Gastroesophageal sphincter (tissue), 4 donors: Measurements from ENCODE around the gene TEX22. TPM values are rescaled to one million over a fixed set of nuclear protein-coding genes. Genes with fewer than 3 reads are reported as not detected.

ENCODE experiments used
- ATAC-seq: fragments of 150-250 bp; one replicate; pipeline ENCODE4 v1.9.1; 2016; ENCODE audit warnings: mild to moderate bottlenecking, moderate library complexity
- H3K27ac ChIP-seq, 4 donors: fragments of 200-600 bp; sonication (generic) in 3 of 4; 1 replicate in 3 of 4; 2 replicates in 1 of 4; pipeline ENCODE4 v1.5.1; 2016 to 2019
- H3K27me3 ChIP-seq: fragments of 200-600 bp; sonication (generic); one replicate; pipeline ENCODE4 v1.5.1; 2019
- H3K36me3 ChIP-seq, 2 donors: fragments of 200-600 bp; sonication (generic); one replicate each; pipeline ENCODE4 v1.5.1; 2019; ENCODE audit warnings: control low read depth in 1 of 2
- H3K4me1 ChIP-seq, 3 donors: fragments of 200-600 bp; sonication (generic); 1 replicate in 2 of 3; 2 replicates in 1 of 3; pipeline ENCODE4 v1.5.1; 2016 to 2019; ENCODE audit warnings: control low read depth in 2 of 3
- H3K4me3 ChIP-seq, 2 donors: fragments of 200-600 bp; sonication (generic); one replicate each; pipeline ENCODE4 v1.5.1; 2019; ENCODE audit warnings: mild to moderate bottlenecking in 1 of 2, moderate library complexity in 1 of 2
- H3K9me3 ChIP-seq, 3 donors: fragments of 200-600 bp; sonication (generic); one replicate each; pipeline ENCODE4 v1.5.1; 2017 to 2019; ENCODE audit warnings: control low read depth in 2 of 3
- CTCF ChIP-seq, 4 experiments: fragments of 200-600 bp in 2 of 4; fragments of 450-650 bp in 2 of 4; sonication (generic) in 1 of 4; IDR thresholded peaks; one replicate each; pipeline ENCODE4 v1.5.1; 2017 to 2019; ENCODE audit warnings: antibody characterized with exemption in 4 of 4, mild to moderate bottlenecking in 2 of 4, moderate library complexity in 2 of 4
- EP300 ChIP-seq: sonication (generic); formaldehyde crosslinking; IDR thresholded peaks from one replicate; pipeline ENCODE4 v1.6.1; 2017; ENCODE audit warnings: antibody characterized with exemption, mild to moderate bottlenecking
- POLR2A ChIP-seq, 2 donors: fragments of 450-650 bp; IDR thresholded peaks; one replicate each; pipeline ENCODE4 v1.6.1; 2017; ENCODE audit warnings: antibody characterized with exemption in 2 of 2, mild to moderate bottlenecking in 2 of 2, moderate library complexity in 1 of 2
- POLR2AphosphoS5 ChIP-seq: sonication (generic); formaldehyde crosslinking; IDR thresholded peaks from one replicate; pipeline ENCODE4 v1.6.1; 2017; ENCODE audit warnings: antibody characterized with exemption
- WGBS, 2 donors: methylation state at CpG; one replicate each; pipeline ENCODE4 v1.1.5; 2018; ENCODE audit warnings: low coverage in 1 of 2; 5-methylcytosine and 5-hydroxymethylcytosine counted together
- total RNA-seq, 4 donors: library from RNA; depleted of rRNA; stranded (reverse); fragments of >200 nt; gene quantifications; one replicate each; pipeline ENCODE4 v1.1.0, GENCODE V29; 2016

Gene TEX22
- total RNA-seq, 4 donors from 2014 or later, result 0.42 TPM; not detected in 3

- 94 to 100% methylated on average over 4 to 5 of the region's 27 CpGs for WGBS, 2 donors
- Histone ChIP-seq H3K36me3 (peaks cover 0 to 80% of the 10 kb centered on the region in 2 donors), H3K4me3 (no peak overlapping the region), H3K4me1 (no peaks in the 10 kb centered on the region), H3K9me3 (no peaks in the 10 kb centered on the region), H3K27me3 (no peaks in the 10 kb centered on the region), H3K27ac (no peak overlapping the region)
- ATAC-seq, result no peak
- TF ChIP-seq CTCF (IDR thresholded peaks at IDR 0.05), result no peak
- TF ChIP-seq POLR2AphosphoS5, result no peak
- no peak for TF ChIP-seq POLR2A (IDR thresholded peaks at IDR 0.05)
- TF ChIP-seq EP300, result no peak
Measured at GRCh38 chr14:105381446-105382342, 16.6 kb upstream of the TEX22 start.

- no peak overlapping the region for H3K27ac ChIP-seq
- TF ChIP-seq POLR2AphosphoS5, result no peak
- no peaks in the 10 kb centered on the region for H3K4me1 ChIP-seq
- WGBS, 2 donors, result 90% methylated on average over 2 of the region's 26 CpGs; no CpG with 5 or more reads in 1 of the 2 donors
- peaks cover 0 to 89% of the 10 kb centered on the region in 2 donors for H3K36me3 ChIP-seq
- H3K27me3 ChIP-seq, result no peaks in the 10 kb centered on the region
- no peak for ATAC-seq
- H3K9me3 ChIP-seq, result no peaks in the 10 kb centered on the region
- H3K4me3 ChIP-seq, result no peak overlapping the region
Measured at GRCh38 chr14:105382343-105383082, 15.8 kb upstream of the TEX22 start.

DNA sequence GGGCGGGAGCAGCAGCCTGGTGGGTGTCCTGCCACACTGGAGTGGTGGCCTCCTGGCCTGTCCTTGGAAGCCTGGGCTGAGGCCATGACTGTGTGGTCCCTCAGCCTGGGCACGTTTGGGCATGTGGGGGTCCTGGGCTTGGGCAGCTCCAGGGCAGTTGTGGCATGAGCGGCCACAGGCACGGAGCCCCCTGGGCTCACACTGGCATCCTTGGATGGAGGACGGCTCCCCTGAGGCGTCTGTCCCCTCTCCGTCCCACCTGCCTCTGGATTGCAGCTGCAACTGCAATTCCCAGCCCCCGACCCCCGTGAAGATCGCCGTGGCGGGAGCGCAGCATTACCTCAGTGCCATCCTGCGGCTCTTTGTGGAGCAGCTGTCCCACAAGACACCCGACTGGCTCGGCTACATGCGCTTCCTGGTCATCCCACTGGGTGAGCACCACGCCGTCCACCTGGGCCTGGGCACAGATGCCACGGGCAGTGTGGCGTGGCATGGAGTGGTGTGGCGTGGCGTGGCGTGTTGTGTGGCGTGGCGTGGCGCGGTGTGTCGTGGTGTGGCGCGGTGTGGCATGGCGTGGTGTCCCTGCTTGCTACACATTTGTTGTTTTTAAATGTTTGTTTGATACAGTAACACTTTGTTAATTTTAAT, 15.1 kb upstream of the TEX22 start:
- Histone ChIP-seq H3K9me3 (no peaks in the 10 kb centered on the region), H3K4me3 (no peak overlapping the region), H3K27me3 (no peaks in the 10 kb centered on the region), H3K36me3 (peaks cover 0 to 92% of the 10 kb centered on the region in 2 donors), H3K4me1 (no peaks in the 10 kb centered on the region), H3K27ac (no peak overlapping the region)
- 80 to 97% methylated on average over 1 to 7 of the region's 32 CpGs for WGBS, 2 donors
- ATAC-seq, result no peak
- TF ChIP-seq POLR2A (IDR thresholded peaks at IDR 0.05) (no peak), EP300 (no peak), CTCF (IDR thresholded peaks at IDR 0.05) (no peak), POLR2AphosphoS5 (no peak)

DNA sequence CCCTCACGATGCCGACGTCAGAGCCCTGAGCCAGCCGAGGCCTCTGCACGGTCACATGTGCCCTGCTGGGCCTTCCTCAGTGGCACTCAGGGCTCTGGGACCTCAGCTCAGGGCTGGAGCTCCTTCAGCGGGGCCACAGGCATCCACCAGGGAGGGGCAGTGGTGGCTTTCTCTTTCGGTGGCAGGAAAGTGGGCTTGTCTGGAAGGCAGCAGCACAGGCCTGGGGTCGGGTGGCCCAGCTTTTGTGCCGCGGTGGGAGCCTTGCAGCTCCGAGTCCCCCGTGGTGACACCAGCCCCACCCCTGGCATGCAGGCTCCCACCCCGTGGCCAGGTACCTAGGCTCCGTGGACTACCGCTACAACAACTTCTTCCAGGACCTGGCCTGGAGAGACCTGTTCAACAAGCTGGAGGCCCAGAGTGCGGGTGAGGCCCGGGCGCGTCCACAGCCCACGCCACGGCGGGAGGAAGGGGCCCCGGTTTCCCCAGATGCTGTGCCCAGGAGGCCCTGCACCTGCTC, 14.2 kb upstream of the TEX22 start:
- Histone ChIP-seq H3K9me3 (no peaks in the 10 kb centered on the region), H3K36me3 (peaks cover 0 to 98% of the 10 kb centered on the region in 2 donors), H3K4me3 (no peak overlapping the region), H3K4me1 (peaks cover 0 to 3% (median 0%) of the 10 kb centered on the region in 3 donors), H3K27me3 (no peaks in the 10 kb centered on the region), H3K27ac (no peak overlapping the region)
- no peak for TF ChIP-seq CTCF (IDR thresholded peaks at IDR 0.05)
- no peak for TF ChIP-seq POLR2A (IDR thresholded peaks at IDR 0.05)
- no peak for TF ChIP-seq EP300
- TF ChIP-seq POLR2AphosphoS5, result no peak
- WGBS, 2 donors, result 80% methylated on average over 2 of the region's 23 CpGs; no CpG with 5 or more reads in 1 of the 2 donors
- ATAC-seq, result no peak
